ENCODE results near the gene NMT1.

GRCh38 chr17:45052052-45052772, 8.9 kb upstream of the NMT1 start:
- TF ChIP-seq TCF7 (CRISPR knock-in tag; IDR thresholded peaks at IDR 0.05; ENCODE audit: low read depth) (no peak), CTCF (IDR thresholded peaks at IDR 0.05) (no peak)
